Esophagus squamous epithelium (tissue), 5 donors: ENCODE measurements around the gene HOXB9. TPM values are rescaled to one million over a fixed set of nuclear protein-coding genes. Genes with fewer than 3 reads are reported as not detected.
A peak's percentile ranks its signal among the peaks of the same experiment; 100 is the strongest.

Experiments used
- DNase-seq: peaks from one replicate; lab custom pipeline; 2025; lab: John Stamatoyannopoulos, UW
- H3K27ac ChIP-seq, 4 donors: fragments of 200-600 bp; sonication (generic); one replicate each; pipeline ENCODE4 v1.5.1; 2016 to 2019; ENCODE audit warnings: mild to moderate bottlenecking in 1 of 4
- H3K27me3 ChIP-seq, 4 donors: fragments of 200-600 bp; sonication (generic); 1 replicate in 3 of 4; 2 replicates in 1 of 4; pipeline versions ENCODE4 v1.5.1 to v1.6.0; 2017 to 2021; ENCODE audit warnings: antibody characterized with exemption in 1 of 4
- H3K36me3 ChIP-seq, 3 donors: fragments of 200-600 bp; sonication (generic); one replicate each; pipeline ENCODE4 v1.5.1; 2016 to 2019
- H3K4me1 ChIP-seq, 3 donors: fragments of 200-600 bp; sonication (generic); one replicate each; pipeline ENCODE4 v1.5.1; 2017 to 2019
- H3K4me3 ChIP-seq, 4 donors: fragments of 200-600 bp; sonication (generic); 1 replicate in 3 of 4; 2 replicates in 1 of 4; pipeline ENCODE4 v1.5.1; 2016 to 2019; ENCODE audit warnings: mild to moderate bottlenecking in 2 of 4, moderate library complexity in 1 of 4
- H3K9me3 ChIP-seq, 3 donors: fragments of 200-600 bp; sonication (generic); one replicate each; pipeline ENCODE4 v1.5.1; 2016 to 2019
- POLR2A ChIP-seq, 4 donors: fragments of 450-650 bp; IDR thresholded peaks; one replicate each; pipeline ENCODE4 v1.6.1; 2017; ENCODE audit warnings: antibody characterized with exemption in 4 of 4, mild to moderate bottlenecking in 4 of 4, moderate library complexity in 3 of 4
- WGBS, 2 donors: methylation state at CpG; one replicate each; pipeline ENCODE4 v1.1.5; 2018; 5-methylcytosine and 5-hydroxymethylcytosine counted together
- intact Hi-C: fragments of 100-400 bp; cut with DNase I; formaldehyde crosslinking; loops from one replicate; pipeline ENCODE4 v1.15.0; 2022
- total RNA-seq, 4 donors: library from RNA; depleted of rRNA; stranded (reverse); fragments of >200 nt; gene quantifications; one replicate each; pipeline ENCODE4 v1.1.0, GENCODE V29; 2016
- TF ChIP-seq, protein P1 (sequence below), 6 experiments: fragments of 450-650 bp in 4 of 6; fragments of 200-600 bp in 2 of 6; sonication (generic) in 2 of 6; IDR thresholded peaks; one replicate each; pipeline ENCODE4 v1.5.1; 2016 to 2019; ENCODE audit warnings: antibody characterized with exemption in 6 of 6, mild to moderate bottlenecking in 4 of 6, moderate library complexity in 4 of 6
- donor health status: DM: yes; HTN: yes; CAD: no.

The HOXB9 gene
- total RNA-seq, 4 donors from 2014 or later = not detected

DNA sequence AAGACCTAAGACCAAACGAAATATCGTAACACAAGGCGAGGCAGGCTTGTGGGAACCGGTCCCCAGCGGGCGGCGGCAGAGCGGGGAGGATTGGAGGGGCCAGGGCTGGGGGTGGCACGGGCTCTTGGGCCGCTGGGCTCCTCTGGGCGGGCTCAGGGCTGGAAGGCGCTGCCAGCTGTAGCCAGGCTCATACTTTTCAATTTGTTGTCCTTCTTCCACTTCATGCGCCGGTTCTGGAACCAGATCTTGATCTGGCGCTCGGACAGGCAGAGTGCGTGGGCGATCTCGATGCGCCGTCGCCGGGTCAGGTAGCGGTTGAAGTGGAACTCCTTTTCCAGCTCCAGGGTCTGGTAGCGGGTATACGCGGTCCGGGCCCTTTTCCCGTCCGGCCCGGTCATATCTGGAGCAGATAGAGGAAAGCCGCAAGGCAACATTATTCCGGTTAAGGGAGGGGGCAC lies 34.1 kb downstream of the HOXB9 start:
- peak overlapping the region in 2 of 4 donors; percentile 49 to 69 for H3K27ac ChIP-seq
- no peak for TF ChIP-seq POLR2A (IDR thresholded peaks at IDR 0.05)
- TF ChIP-seq, protein P1, sequence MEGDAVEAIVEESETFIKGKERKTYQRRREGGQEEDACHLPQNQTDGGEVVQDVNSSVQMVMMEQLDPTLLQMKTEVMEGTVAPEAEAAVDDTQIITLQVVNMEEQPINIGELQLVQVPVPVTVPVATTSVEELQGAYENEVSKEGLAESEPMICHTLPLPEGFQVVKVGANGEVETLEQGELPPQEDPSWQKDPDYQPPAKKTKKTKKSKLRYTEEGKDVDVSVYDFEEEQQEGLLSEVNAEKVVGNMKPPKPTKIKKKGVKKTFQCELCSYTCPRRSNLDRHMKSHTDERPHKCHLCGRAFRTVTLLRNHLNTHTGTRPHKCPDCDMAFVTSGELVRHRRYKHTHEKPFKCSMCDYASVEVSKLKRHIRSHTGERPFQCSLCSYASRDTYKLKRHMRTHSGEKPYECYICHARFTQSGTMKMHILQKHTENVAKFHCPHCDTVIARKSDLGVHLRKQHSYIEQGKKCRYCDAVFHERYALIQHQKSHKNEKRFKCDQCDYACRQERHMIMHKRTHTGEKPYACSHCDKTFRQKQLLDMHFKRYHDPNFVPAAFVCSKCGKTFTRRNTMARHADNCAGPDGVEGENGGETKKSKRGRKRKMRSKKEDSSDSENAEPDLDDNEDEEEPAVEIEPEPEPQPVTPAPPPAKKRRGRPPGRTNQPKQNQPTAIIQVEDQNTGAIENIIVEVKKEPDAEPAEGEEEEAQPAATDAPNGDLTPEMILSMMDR (IDR thresholded peaks at IDR 0.05) = no peak
- intact Hi-C loops = loop anchor here (5.0 kb wide), 1 partner anchor 255 kb away; no protein-coding TSS in a partner anchor
- peaks cover 8 to 46% (median 35%) of the 10 kb centered on the region in 3 donors for H3K4me1 ChIP-seq
- H3K36me3 ChIP-seq = no peaks in the 10 kb centered on the region
- 21 to 31% methylated on average over 10 to 21 of the region's 33 CpGs for WGBS, 2 donors
- H3K4me3 ChIP-seq = peak overlapping the region in 3 of 4 donors; percentile 38 to 71 (median 46)
- DNase-seq = no peak
- H3K9me3 ChIP-seq = no peaks in the 10 kb centered on the region
- H3K27me3 ChIP-seq = peaks cover 0 to 100% (median 30%) of the 10 kb centered on the region in 4 donors

DNA sequence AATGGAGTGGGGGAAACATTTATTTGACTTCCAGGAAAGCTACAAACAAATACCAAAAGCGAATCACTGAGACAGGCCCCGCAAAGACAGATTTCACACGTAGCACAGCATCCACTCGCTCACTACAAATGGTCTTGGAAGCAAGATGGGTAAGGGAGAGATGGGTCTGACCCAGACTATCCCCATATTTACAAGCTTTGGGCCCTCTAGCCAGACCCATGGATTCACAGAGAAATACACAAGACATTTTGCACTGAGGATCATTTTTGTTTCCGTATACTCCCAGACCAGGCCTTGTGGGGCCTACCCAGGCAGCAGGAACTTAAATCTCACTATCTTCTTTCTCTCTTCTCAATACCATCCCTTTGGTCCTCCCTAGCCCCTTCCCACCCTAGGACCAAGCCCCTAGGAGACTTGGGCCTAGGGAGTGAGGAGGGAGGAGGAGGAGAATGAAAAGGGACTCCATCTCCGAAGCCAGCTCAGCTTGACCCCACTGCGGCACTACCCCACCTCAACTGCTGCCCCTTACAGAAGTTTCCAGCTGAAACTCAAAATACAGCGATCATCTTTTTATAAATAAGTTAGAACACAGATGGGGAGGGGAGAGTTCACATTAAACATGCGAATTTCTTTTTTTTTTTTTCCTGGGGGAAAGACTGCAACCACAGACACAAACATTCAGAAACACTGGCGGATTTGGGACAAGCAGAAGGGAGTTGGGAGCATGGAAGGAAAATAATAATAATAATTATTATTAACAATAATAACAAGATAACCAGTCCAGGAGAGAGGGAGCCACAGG lies 34.7 kb downstream of the HOXB9 start:
- intact Hi-C loops = loop anchor here (5.0 kb wide), 1 partner anchor 254 kb away; no protein-coding TSS in a partner anchor
- H3K9me3 ChIP-seq = no peaks in the 10 kb centered on the region
- no peak for DNase-seq
- H3K27me3 ChIP-seq = peaks cover 0 to 100% (median 23%) of the 10 kb centered on the region in 4 donors
- peaks cover 8 to 46% (median 32%) of the 10 kb centered on the region in 3 donors for H3K4me1 ChIP-seq
- no peak for TF ChIP-seq POLR2A (IDR thresholded peaks at IDR 0.05)
- TF ChIP-seq, protein P1 (IDR thresholded peaks at IDR 0.05) = no peak
- H3K27ac ChIP-seq = no peak overlapping the region
- H3K4me3 ChIP-seq = peak overlapping the region in 1 of 4 donors; percentile 38
- WGBS, 2 donors = 83 to 94% methylated on average over 10 of the region's 10 CpGs
- H3K36me3 ChIP-seq = no peaks in the 10 kb centered on the region

DNA sequence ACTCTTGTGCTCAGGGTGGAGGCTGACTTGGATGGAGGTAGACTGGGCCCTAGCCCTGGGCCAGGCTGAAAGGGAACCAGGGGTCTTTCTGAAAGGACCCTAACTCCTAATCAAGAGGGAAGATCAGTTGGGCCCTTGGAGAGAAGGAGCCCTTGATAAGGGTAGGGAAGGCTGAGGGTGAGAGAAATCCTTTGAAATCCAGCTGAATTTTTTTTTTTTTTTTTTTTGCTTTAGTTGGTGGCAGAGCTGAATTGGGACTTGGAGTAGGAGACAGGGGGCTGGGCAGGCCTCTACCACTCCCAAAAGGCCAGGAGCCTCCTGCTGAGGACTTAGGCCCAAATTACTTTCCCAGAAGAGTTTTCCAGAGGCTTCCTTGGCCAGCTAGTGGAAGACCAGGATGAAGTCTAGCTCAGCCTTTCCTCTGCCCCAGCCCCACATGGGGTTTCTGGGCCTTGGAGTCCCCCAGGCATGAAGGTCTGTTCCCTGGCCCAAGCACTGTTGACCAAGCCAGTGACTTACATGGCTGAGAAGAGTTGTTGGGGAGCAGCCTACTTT lies 35.5 kb downstream of the HOXB9 start:
- H3K4me3 ChIP-seq = no peak overlapping the region
- intact Hi-C loops = loop anchor here (5.0 kb wide), 1 partner anchor 253 kb away; no protein-coding TSS in a partner anchor
- H3K36me3 ChIP-seq = no peaks in the 10 kb centered on the region

DNA sequence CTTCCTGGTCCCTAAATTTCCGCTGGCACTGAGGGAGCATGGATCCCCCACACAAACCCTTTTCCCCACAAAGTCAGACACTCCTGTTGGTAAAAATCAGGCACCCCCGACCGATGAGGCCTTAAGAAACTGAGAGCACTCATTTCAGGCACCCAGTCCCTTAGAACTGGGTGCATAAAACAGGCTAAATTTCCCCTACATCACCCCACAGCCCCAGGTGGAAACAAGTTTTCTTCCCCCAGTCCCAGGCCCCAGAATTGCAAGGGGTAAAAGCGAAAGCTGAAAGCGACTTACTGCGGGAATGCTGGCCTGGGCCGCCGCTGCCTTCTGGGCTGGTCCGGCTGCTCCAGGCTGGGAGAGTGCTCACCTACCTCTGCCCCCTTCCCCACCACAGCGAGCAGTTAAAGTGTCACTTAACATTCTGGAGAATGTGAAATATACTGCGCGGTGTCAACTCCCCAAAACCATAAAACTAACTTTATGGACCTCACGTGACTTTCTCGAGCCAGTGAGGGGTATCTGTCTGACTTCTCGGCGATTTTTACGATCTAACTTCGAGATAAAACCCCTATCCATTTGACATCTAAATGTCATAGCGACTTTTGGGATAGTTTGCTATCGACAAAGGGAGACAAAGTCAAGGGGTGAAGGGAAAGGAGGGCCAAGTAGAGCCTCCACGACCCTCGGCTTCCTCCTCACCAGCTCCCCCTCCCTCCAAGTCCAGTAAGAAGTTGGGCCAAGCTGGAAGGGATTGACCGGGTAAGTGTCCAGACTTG lies 36.1 kb downstream of the HOXB9 start, which contains the start of gene HOXB3:
HOXB3 (minus strand) TSS at position 411 of the 776 bp plus-strand sequence. CDS start 37,767 bp downstream, outside the sequence.
- H3K9me3 ChIP-seq = no peaks in the 10 kb centered on the region
- H3K4me1 ChIP-seq = peaks cover 8 to 55% (median 29%) of the 10 kb centered on the region in 3 donors
- intact Hi-C loops = loop anchor here (5.0 kb wide), 1 partner anchor 253 kb away; no protein-coding TSS in a partner anchor
- DNase-seq = no peak
- WGBS, 2 donors = 75 to 84% methylated on average over 18 to 22 of the region's 23 CpGs
- H3K36me3 ChIP-seq = no peaks in the 10 kb centered on the region
- H3K27ac ChIP-seq = no peak within 1 kb of the TSS
- no peak within 1 kb of the TSS for H3K4me3 ChIP-seq
- TF ChIP-seq, protein P1 (IDR thresholded peaks at IDR 0.05) = no peak
- no peak for TF ChIP-seq POLR2A (IDR thresholded peaks at IDR 0.05)
- H3K27me3 ChIP-seq = peaks cover 0 to 100% (median 17%) of the 10 kb centered on the region in 4 donors

More for the DNA sequence above, 35.5 kb downstream of the HOXB9 start:
- Histone ChIP-seq H3K9me3 (no peaks in the 10 kb centered on the region), H3K27ac (no peak overlapping the region), H3K27me3 (peaks cover 0 to 100% (median 20%) of the 10 kb centered on the region in 4 donors), H3K4me1 (peaks cover 8 to 48% (median 28%) of the 10 kb centered on the region in 3 donors)
- no peak for DNase-seq
- no peak for TF ChIP-seq POLR2A (IDR thresholded peaks at IDR 0.05)
- TF ChIP-seq, protein P1 (IDR thresholded peaks at IDR 0.05) = no peak
